Amygdala (tissue), 56 donors: ENCODE data around the gene MAU2.

Experiments used
- DNase-seq, 56 donors: peaks; one replicate each; lab custom pipeline; 2025; lab: John Stamatoyannopoulos, UW

MAU2 gene, protein sequence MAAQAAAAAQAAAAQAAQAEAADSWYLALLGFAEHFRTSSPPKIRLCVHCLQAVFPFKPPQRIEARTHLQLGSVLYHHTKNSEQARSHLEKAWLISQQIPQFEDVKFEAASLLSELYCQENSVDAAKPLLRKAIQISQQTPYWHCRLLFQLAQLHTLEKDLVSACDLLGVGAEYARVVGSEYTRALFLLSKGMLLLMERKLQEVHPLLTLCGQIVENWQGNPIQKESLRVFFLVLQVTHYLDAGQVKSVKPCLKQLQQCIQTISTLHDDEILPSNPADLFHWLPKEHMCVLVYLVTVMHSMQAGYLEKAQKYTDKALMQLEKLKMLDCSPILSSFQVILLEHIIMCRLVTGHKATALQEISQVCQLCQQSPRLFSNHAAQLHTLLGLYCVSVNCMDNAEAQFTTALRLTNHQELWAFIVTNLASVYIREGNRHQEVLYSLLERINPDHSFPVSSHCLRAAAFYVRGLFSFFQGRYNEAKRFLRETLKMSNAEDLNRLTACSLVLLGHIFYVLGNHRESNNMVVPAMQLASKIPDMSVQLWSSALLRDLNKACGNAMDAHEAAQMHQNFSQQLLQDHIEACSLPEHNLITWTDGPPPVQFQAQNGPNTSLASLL

DNA sequence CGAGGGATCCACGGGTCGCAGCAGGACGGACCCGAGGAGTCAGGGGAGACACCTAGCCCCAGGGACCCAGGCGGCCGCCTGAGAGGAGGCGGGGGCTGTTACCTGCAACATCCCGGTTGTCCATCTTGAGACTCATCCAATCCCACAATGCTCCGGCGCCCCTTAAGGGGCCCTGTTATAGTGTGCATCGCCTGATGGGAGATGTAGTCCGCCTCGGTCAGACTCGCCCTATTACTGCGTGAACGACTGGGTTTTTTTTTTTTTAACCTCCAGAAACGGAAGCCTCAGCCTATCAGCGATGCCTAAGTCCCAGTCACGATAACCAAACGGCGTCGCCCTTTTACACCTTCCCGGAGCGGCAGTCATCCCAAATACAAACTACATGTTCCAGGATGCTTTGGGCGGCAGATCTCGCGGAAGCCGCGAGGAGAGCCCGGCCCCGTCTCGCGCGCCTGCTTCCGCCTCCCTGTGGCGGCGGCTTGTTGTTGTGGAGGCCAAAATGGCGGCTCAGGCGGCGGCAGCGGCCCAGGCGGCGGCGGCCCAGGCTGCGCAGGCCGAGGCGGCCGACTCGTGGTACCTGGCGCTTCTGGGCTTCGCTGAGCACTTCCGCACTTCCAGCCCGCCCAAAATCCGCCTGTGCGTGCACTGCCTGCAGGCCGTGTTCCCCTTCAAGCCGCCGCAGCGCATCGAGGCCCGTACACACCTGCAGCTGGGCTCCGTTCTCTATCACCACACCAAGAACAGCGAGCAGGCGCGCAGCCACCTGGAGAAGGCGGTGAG, at the start of gene MAU2, which contains the start of gene SUGP1:
TSS of gene MAU2 (plus strand) at position 469 of the 780 bp plus-strand sequence. CDS start at position 500, 31 bp downstream.
TSS of gene SUGP1 (minus strand) at position 149 of the 780 bp plus-strand sequence. CDS start at position 136, 13 bp downstream.
- DNase-seq = peak in 55 of 56 donors; percentile 45 to 94 (median 83)

DNA sequence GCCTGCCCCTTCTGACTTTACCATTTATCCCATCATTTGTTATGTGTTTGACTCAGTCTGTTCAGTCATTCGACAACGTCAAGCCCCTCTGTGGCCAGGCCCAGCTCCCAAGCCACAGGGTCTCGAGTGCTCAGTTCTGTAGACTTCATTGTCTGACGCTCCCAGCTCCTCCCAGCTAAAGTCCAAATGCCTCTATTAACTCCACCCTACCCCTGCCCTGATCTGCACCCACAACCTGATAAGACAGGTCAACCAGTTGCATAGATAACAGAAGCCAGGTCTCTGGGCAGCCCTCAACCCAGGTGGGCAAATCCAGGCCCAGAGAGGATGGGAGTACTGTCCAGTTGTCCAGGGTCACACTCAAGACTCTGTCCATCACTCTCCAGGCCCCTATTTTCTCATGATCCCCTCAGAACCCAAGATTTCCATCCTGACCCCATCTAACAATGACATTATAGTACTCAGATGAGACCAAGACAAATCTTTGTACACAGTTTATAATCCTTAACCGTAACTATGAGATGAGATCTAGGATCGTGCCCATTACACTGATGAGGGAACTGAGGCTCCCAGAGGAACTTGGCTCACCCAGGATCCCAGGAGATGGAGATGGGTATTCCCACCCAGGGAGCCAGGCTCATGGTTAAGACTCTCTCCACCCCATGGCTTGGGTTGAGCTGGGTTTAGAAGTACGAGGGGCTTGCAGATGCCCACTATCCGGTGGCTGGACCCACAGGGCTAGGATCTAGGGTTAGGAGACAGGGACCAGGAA, 48.6 kb upstream of the MAU2 start:
- no peak for DNase-seq

DNA sequence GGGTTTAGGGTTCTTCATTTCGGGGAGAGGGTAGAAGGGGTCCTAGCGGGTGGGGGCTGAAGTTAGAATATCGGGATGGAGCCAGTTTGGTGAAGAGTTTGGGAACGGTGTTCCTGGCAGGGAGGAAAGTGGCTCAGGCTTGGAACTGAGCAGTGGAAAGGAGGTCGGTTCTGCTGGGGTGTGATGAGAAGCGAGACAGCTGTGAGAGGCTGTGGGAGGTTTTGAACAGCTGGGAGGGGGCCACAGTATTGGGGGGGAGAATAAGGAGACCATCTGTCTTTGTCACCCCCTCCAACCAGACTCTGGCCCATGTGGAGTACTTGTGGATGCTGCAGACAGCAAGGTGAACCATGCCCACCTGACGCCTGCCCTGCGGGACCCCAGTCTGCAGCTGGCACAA, 46.5 kb upstream of the MAU2 start:
- DNase-seq = no peak

DNA sequence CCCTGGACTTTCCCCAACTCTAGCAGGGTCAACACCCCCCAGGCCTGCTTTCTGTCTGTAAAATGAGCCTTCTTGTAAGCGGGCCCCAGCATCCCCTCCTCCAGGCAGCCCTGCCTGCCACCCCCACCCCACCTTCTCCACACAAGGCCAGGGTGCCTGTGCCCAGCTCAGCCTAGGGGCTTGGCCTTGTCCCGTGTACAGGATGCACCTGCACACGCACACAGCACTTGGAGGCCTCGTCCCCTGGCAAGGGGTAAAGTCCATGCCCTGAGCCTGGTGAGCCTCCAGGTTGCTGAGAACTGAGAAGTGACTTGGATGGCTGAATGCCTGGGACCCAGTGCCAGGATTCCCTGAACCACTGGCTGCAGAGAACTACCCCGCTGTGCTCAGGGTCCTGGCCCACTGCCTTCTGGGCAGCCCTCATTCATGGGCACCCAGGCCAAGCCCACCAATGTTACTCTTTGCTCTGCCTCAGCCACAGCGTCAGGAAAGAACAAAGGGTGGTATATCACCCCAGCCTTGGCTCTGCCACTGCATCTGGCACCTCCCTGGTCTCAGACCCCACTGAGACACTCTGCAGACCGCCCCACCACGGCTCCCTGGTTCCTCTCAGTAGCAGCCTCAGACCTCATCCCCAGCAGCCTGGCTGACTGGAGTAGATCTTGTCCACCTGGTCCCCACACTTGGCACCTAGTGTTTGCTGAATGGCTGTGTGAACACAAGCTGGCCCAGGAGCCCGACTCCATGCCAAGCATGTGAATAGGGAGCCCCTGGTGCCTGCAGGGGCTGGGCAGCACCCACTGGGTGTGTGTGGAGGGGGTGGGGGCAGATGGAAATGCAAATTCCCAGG, 45.7 kb upstream of the MAU2 start:
- peak in 1 of 56 donors; percentile 26 for DNase-seq

DNA sequence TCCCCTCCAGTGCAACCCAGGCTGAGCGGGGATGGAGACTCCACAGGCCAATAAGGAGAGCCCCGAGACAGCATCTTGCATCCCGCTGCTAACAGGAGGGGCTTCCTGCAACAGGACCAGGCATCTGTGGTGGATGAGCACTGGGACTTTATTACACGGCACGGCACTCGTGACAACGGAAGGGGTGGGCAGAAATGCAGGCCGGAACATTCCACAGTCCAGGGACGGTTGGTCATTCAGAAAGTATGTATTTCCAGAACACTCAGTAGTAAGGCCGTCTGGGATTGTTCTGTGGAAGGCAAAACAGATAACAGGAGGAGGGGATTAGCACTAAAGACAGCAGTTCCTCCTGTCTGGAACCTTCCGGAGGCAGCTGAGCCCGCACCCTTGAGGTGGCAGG, 44.2 kb upstream of the MAU2 start:
- no peak for DNase-seq

DNA sequence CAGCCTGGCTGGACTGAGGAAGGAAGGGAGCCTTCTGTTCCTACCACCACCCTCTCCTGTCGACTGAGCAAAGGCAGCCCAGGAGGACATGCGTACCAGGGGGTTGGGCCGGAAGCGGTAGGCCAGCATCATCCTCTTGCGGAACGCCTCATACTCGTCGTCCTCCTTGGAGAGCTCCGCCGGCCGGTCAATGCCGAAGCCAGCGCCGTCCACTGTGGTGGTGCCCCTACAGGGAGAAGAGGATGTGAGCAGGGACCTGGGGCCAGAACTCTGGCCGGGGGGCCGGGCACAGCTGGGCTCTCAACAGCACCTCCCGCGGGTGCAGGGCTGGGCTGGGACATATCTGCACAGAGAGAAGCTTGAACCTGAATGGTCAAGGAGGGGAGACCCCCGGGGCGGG, 43.8 kb upstream of the MAU2 start:
- DNase-seq = no peak

DNA sequence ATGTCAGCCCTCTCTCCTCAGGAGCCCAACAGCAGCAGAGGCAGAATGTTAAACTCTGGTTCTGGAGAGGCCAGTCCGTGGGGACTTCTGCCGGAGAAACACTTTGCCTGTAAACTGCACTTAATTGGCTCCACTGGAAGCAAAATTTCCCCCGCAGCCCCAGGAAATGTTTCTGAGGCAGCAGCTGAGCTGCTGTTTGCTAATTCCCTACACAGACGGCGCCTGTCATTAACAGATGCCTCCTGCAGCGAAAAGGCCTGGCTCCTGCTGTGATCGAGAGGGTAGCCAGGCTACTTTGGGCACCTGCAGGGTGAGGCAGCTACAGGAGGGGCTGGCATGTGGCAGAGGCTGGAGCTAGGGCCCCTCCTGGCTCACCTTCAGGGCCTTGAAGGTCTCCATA, 42.3 kb upstream of the MAU2 start:
- DNase-seq = peak in 1 of 56 donors; percentile 16

DNA sequence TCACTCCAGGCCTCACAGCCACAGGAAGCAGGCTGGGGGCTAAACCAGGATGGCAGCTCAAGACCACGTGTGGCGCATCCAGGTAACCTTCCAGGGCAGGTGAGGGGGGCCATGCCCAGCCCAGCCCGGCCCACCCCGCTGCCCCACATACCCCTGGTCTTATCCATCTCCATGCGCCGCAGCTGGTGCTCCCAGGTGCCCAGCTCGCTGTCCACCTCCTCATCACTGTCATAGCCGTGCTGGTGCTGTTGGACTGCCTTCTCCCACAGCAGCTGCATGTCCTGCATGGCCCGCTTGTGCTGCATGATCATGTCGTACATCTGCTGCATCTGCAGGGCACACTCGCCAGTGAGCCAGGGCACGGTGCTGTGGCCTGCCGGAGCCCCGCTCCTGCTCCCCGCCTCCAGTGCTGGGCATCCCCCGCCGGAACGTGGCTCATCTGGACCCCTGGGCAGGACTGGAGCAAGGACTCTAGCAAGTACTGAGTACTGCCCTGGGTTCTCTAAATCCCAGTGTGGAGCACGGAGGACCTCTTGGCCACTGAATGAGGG, 41.5 kb upstream of the MAU2 start:
- no peak for DNase-seq

DNA sequence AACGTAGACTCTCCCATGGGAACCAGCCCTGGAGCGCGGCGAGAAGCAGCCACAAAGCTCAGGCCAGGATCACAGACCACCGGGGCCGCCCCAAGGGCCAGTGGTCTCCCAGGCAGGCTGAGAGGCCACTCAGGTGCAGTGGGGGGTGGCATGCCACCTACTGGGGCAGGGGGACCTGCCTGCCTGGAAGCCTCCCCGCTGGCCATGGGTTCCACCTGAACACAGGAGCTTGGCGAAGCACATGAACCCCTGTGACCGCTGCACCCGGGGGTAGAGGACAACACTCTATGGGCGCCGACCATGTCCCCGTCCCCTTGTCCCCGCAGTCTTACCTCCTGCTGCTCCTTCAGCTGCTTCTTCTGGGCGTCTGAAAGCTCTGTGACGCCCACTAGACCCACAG, 40.8 kb upstream of the MAU2 start:
- DNase-seq = no peak

DNA sequence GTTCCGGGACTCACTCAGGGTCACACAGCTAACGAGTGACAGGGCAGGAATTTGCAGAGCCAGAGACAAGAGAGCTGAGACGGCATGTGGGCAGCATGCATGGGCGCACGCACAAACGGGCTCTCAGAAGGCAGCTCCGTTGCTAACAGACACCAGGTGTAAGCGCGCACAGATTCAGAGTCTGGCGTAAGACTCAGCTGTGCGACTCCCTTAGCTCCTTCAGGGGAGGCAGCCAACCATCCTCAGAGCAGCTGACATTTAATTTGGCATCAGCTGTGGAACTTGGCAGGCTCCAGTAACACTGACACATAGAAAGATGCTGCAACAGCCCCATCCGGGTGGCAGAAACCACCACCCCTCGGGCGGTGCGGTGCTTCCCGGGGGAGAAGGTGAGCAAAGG, 40.1 kb upstream of the MAU2 start:
- peak in 24 of 56 donors; percentile 13 to 58 (median 34) for DNase-seq

DNA sequence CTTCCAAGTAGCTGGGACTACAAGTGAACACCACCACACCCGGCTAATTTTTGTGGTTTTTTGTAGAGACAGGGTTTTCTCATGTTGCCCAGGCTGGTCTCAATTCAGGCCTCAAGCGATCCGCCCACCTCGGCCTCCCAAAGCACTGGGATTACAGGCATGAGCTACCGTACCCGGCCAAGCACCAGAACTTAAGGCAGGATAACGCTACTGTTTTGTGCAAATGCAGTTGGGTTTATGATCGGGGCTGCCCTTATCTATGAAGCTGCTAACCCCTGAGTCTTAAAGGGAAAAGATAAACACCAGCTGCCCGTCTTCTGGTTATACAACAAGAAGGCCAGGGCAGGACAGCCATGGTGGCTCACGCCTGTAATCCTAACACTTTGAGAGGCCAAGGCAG, 34.9 kb upstream of the MAU2 start:
- no peak for DNase-seq

DNA sequence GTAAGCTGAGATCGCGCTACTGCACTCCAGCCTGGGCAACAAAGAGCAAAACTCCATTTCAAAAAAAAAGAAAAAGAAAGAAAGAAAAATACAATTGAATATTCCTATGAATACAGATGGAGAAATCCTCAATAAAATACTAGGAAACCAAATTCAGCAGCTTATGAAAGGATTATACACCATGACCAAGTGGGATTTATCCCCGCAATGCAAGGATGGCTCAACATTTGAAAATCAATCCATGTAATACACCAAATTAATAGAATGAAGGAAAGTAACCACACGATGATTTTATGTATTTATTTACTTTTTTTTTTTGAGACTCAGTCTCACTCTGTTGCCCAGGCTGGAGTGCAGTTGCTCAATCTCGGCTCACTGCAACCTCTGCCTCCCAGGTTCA, 28.0 kb upstream of the MAU2 start:
- no peak for DNase-seq

DNA sequence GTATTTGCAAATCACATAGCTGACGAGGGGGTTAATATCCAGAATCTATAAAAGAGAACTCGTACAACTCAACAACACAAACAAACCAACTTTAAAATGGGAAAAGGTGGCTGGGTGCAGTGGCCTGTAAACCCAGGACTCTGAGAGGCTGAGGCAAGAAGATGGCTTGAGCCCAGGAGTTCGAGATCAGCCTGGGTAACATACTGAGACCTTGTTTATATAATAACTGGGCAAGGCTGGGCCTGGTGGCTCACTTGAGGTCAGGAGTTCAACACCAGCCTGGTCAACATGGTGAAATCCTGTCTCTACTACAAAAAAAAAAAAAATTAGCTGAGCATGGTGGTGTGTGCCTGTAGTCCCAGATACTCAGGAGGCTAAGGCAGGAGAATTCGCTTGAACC, 25.7 kb upstream of the MAU2 start:
- DNase-seq = no peak

DNA sequence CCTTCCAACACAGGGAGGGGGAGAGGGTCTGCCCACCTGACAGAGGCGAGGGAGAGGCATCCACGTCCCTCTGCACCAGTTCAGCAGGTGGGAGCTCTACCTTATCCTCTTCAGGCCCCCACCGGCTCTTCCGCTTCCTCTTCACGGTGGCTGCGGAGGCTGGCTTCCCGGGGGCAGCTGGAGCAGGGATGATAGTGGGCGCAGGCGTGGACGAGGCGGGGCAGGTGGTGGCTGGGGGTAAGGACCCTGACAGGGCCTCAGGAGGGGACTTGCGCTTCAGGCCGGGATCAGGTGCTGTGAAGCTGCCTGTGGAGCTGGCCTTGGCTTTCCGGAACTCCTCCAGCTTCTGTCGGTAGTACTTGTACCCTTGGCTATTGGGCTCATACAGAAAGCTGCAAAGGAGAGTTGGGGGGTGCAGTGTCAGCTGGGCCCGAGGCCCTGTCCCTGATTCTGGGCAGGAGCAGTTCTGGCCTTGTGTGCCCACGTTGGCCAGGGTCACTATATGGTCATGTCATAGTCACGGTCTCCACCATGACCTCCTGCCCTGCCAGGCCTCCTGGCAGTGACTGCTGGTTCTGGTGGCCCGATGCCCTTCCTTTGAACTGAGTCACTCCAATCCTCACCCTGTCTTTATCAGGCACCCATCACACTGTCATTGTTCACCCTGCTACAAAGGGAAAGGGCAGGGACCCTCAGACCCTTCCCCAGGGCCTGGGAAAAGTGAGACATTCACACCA, 23.5 kb upstream of the MAU2 start:
- no peak for DNase-seq

DNA sequence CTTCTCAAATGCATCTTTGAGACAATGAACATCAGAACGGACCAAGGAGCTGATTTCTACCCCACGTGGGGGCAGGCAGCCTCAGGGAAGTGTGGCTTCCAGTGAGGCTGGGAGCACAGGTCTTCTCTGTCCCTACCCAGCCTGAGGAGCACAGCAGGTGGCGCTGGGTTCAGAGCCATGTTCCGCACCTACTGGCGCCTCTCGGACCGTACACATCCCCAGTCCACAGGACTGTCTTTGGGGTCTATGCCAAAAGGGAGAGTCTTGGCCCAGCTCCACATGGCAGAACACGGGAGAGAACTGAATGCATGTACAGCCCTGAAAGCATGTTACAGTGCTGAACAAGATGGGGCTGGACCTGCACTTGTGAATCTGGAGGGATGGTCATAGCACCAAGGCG, 22.9 kb upstream of the MAU2 start:
- no peak for DNase-seq

DNA sequence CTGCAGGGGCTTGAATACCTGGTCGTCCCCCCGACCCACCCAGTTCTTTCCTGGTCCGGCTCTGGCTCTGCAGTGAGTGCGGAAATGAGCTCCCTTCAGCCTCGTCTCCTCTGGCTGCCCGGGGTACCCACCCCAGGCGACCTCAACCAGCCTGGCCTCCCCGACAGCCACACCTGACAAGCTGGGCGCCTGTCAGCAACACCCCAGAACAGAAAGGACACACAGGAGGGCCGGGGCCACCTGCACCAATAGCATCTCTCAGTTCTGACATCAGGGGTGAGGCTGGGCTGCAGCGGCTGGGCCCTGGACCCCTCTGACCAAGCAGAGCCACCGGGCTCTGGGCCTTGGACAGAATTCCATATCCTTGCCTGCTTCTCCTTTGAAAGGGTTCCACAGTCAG, 20.0 kb upstream of the MAU2 start:
- no peak for DNase-seq

DNA sequence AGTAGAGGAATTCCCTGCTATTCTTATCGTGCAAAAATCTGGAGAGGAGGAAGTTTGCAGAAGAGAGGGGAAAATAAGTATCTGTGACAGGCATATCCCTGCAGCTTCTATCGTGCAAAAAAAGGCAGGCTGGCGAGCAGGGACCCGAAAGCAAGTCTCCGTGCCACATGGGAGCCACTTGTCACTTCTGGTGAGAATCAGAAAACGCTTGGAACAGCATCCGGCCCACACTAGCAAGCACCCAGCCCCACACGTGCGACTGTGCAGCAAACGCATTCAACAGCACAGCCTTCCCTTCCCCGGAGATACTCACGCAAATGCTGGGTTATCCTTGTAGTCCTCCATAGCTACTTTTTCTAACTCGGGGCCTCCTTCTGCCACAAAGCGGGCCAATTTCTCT, 17.2 kb upstream of the MAU2 start:
- peak in 3 of 56 donors; percentile 10 to 17 (median 15) for DNase-seq

DNA sequence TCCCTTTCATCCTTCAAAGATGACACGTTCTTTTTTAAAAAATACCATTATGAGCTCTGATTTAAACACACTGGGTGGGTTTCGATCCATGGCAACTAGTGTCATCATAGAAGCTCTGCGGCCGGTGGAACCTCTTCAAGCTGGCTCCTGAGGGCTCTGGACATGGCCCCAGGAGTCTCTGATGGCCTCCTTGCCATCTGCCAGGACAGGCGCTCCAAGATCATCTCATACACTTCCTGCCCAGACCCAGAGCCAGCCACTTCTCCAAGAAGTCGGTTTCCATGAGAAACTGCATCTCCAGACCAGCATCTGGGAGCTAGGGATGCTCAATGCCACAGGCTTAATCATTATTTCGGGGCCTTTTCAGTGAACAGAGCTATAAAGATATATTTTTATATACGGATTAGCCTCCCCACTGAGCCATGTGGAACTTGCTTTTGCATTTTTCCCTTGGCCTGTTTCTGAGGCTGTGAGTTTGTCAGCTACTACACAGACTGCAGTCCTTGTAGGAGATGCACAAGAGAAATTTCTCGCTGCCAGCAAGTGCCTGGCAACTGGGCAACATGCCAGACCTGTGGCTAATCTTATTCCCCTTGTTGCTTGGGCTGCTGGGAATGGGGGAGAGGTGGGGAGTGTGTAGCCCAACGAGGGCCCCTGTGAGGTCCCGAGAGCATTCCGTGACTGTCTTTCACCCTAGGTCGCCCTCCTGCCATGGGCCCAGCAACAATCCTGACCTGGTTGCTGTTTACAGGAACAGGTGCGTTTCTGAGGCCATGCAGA, 16.3 kb upstream of the MAU2 start:
- DNase-seq = peak in 40 of 56 donors; percentile 3 to 64 (median 28)
